IPS-18c (cell line): ENCODE measurements around the gene KIAA1217.

Source experiments
- H3K4me3 ChIP-seq: 2 replicates; pipeline ENCODE4 v1.7.0; 2013; ENCODE audit warnings: low read depth, mild to moderate bottlenecking, low read length, moderate library complexity; ENCODE audit not compliant: insufficient read depth
- H3K9me3 ChIP-seq: one replicate; pipeline ENCODE4 v1.6.1; 2013; ENCODE audit warnings: mild to moderate bottlenecking, low read length, moderate library complexity; ENCODE audit not compliant: control insufficient read depth, insufficient read depth

Gene KIAA1217

GRCh38 chr10:24259365-24260130 is 50.6 kb downstream of the KIAA1217 start:
- Histone ChIP-seq H3K9me3 (peaks cover 2% of the 10 kb centered on the region), H3K4me3 (no peak overlapping the region)

- no peak overlapping the region for H3K4me3 ChIP-seq
Measured at GRCh38 chr10:24261627-24262026, 52.7 kb downstream of the KIAA1217 start.

GRCh38 chr10:24262929-24263590 is 54.1 kb downstream of the KIAA1217 start:
- Histone ChIP-seq H3K4me3 (no peak overlapping the region), H3K9me3 (peaks cover 2% of the 10 kb centered on the region)

More at GRCh38 chr10:24261627-24262026, 52.7 kb downstream of the KIAA1217 start:
- peaks cover 2% of the 10 kb centered on the region for H3K9me3 ChIP-seq

- Histone ChIP-seq H3K9me3 (no peaks in the 10 kb centered on the region), H3K4me3 (no peak overlapping the region)
Measured at GRCh38 chr10:24269476-24269875, 60.5 kb downstream of the KIAA1217 start.

- H3K9me3 ChIP-seq: no peaks in the 10 kb centered on the region
Measured at GRCh38 chr10:24272374-24272773, 63.4 kb downstream of the KIAA1217 start.

DNA sequence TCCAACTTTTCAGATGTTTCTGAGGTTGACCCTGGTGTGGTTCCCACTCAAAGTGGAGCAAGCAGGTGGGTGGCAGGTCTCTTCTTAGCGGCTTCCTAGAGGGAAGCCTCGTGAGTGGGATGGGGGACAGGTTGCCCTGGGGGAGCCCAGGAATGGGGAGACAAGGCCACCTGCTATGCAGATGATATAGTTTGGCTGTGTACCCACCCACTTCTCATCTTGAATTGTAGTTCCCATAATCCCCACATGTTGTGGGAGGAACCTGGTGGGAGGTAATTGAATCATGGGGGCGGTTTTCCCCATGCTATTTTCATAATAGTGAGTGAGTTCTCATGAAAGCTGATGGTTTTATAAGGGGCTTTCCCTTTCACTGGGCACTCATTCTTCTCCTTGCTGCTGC is 68.3 kb downstream of the KIAA1217 start:
- peaks cover 2% of the 10 kb centered on the region for H3K9me3 ChIP-seq

More at GRCh38 chr10:24272374-24272773, 63.4 kb downstream of the KIAA1217 start:
- no peak overlapping the region for H3K4me3 ChIP-seq

GRCh38 chr10:24277771-24278170 is 68.8 kb downstream of the KIAA1217 start:
- Histone ChIP-seq H3K9me3 (peaks cover 2% of the 10 kb centered on the region), H3K4me3 (no peak overlapping the region)

More for the DNA sequence above, 68.3 kb downstream of the KIAA1217 start:
- H3K4me3 ChIP-seq: no peak overlapping the region

DNA sequence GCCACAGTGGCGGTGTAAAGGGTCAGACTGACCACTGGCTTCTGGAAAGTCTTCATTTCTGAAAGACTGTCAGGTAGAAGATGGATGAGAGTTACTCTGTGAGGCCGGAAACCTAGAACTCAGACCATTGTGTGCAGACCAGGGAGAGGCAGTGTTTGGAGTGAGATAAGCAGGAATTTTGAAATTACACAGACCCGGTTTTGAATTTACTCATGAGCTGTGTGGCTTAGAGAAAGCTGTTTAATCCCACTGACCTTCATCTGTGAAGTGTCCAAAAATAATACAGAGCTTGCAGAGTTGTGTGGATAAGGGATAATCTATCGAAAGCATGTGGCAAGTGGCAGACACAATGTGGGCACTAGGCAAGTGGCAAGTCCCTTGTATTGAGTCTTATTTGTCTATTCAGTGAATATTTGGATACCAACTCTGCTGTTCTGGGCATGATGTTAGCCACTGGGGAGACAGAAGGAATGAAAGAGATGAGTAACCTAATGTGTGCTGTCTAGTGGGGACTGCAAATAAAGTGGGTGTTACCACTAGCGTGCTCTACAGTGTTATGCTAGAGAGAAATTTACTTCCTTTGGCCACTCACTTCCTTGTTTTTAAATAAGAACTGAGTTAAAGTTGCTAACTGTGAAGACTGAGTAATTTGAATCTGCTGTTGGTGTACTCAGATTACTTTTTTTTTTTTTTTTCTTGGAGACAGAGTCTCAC is 69.4 kb downstream of the KIAA1217 start:
- peaks cover 2% of the 10 kb centered on the region for H3K9me3 ChIP-seq
- H3K4me3 ChIP-seq: no peak overlapping the region

GRCh38 chr10:24279166-24279565 is 70.2 kb downstream of the KIAA1217 start:
- Histone ChIP-seq H3K9me3 (peaks cover 2% of the 10 kb centered on the region), H3K4me3 (no peak overlapping the region)

GRCh38 chr10:24287559-24288195 is 78.7 kb downstream of the KIAA1217 start:
- Histone ChIP-seq H3K9me3 (peaks cover 3% of the 10 kb centered on the region), H3K4me3 (no peak overlapping the region)

GRCh38 chr10:24288581-24288980 is 79.6 kb downstream of the KIAA1217 start:
- Histone ChIP-seq H3K9me3 (peaks cover 3% of the 10 kb centered on the region), H3K4me3 (no peak overlapping the region)

- H3K9me3 ChIP-seq: peaks cover 3% of the 10 kb centered on the region
- no peak overlapping the region for H3K4me3 ChIP-seq
Measured at GRCh38 chr10:24289235-24289634, 80.3 kb downstream of the KIAA1217 start.

DNA sequence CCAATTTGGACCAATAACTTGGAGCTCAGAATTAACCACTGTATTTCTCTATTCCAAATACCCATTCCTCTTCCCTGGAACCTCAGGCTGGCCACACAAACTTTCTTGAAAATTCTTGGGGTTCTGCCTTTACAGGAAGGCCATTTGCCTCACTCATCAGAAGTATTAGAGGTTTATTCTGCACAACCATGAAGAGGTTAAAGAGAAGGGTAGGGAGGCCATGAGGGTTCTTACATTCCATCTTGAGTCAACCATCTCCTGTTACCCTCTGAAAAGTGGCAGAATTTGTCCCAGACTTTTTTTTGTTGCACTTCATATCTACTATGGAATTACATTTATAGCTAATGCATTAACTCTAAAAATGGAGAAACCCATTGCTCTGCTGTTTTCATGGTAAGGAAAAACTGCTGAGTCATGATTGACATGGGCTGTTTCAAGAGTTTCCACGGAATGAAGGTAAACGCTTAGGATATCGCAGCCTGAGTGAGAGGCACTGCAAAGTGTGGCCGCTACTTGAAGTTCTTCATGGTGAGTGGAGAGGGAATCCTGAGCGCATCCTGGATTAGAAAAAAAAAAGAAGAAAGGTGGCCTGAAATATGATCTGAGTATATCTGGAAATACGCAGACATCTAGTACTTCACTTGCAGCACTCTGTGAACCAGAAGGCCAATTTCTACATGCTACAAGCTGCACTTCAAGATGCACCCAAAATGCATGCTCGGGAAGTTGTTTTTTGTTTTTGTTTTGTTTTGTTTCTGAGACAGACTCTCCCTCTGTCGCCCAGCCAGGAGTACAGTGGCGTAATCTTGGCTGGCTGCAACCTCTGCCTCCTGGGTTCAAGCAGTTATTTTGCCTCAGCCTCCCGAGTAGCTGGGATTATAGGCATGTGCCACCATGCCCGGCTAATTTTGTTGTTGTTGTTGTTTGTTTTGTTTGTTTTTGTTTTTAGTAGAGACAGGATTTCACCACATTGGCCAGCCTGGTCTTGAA is 83.7 kb downstream of the KIAA1217 start:
- Histone ChIP-seq H3K4me3 (no peak overlapping the region), H3K9me3 (no peaks in the 10 kb centered on the region)

DNA sequence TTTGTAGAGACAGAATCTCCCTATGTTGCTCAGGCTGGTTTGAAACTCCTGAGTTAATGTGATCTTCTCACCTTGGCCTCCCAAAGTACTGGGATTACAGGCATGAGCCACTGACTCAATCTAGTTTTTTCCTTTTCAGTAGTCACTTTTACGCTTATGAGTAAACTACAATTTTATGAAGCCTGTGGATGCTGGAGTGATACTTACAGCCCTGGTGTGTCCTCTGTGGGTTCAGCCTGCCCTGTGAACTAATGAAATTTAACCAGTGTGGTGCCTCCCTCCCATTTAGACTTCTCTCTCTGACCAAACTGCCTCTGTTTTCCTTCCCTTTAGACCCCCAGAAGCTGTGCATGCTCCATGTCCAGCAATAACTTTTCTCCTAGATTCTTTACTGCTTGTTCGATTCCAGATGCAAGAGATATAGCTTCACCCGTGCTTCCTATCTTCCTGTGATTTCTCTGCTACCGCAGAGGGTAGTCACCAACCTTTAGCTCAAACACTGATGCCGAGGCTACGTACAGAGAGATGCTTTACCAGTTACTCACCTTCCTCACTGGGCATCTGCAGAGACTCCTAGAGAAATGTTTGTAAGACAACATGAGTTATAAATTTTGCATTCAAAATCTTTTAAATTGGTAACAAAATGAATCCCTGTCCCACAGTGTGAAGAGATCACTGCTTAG is 90.8 kb downstream of the KIAA1217 start:
- Histone ChIP-seq H3K9me3 (no peaks in the 10 kb centered on the region), H3K4me3 (no peak overlapping the region)

DNA sequence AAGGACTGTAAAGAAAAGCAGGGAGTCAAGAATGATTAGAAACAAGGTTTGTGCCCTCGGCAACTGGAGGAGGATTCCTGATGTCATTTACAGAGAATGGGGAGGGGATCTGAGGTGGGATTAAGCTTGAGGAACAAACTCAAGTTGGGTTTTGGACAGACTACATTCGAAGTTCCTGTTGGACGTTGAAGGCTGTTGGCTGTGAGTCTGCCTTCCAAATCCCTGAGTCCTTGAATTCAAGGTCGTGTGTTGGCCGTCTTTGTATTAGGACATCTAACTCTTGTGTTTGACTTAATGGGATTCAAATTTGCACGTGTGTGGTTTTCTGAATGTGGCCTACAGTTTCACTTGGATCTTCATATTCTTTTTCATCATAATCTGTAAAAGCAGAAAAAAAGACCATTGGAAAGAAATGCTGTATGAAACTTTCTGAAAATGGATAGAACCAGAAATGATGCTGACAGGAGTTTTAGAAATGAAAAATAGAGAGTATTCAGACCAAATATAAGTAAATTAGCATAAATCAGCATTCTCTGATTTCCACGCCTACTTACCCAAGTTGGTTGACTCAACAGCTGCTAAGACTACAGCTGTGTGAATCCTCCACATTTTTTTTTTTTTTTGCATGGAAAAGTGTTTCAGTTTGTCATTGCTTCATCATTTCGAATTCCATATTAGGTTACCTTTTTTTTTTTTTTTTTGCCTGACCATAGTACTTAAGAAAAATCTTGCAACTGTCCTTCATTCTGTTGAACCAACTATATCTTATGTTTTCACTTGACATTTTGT is 94.8 kb downstream of the KIAA1217 start:
- Histone ChIP-seq H3K4me3 (no peak overlapping the region), H3K9me3 (no peaks in the 10 kb centered on the region)
